Gastrocnemius medialis (tissue), 4 donors: Measurements from ENCODE around the gene NEK6.

ENCODE experiments used
- CTCF ChIP-seq, 5 experiments: fragments of 450-650 bp in 3 of 5; fragments of 200-600 bp in 2 of 5; sonication (generic) in 2 of 5; IDR thresholded peaks in 4 of 5; conservative IDR thresholded peaks in 1 of 5; 1 replicate in 4 of 5; 2 replicates in 1 of 5; pipeline ENCODE4 v1.5.1; 2016 to 2019; ENCODE audit warnings: antibody characterized with exemption in 5 of 5, mild to moderate bottlenecking in 3 of 5, moderate library complexity in 3 of 5
- POLR2A ChIP-seq, 2 donors: fragments of 450-650 bp; IDR thresholded peaks; one replicate each; pipeline ENCODE4 v1.6.1; 2017; ENCODE audit warnings: antibody characterized with exemption in 2 of 2, mild to moderate bottlenecking in 2 of 2, moderate library complexity in 2 of 2

GRCh38 chr9:124296796-124297550 lies 39.2 kb downstream of the NEK6 start:
- TF ChIP-seq CTCF (IDR thresholded peaks at IDR 0.05 in 4 of 5, conservative IDR thresholded peaks at IDR 0.05 in 1 of 5) (no peak), POLR2A (IDR thresholded peaks at IDR 0.05) (no peak)
